IMR-90 (cell line): ENCODE results near the gene PNMA1. TPM values are rescaled to one million over a fixed set of nuclear protein-coding genes. Genes with fewer than 3 reads are reported as not detected.

Experiments
- ATAC-seq: fragments of 200-7000 bp; cut with Tn5 transposase; 2 replicates; pipeline ENCODE4 v1.9.1; 2020; ENCODE audit warnings: low read depth, mild to moderate bottlenecking, moderate library complexity
- BruUV-seq: library from RNA; stranded (reverse); fragments of 400-500 nt; replicated peaks from 2 replicates; lab custom pipeline; 2021; lab: Mats Ljungman, UMichigan
- CTCF ChIA-PET: fragments of 300-600 bp; formaldehyde crosslinking; extraction: SDS; loops from one replicate; lab custom pipeline; 2021; ENCODE audit warnings: antibody characterized with exemption; lab: Yijun Ruan, JAX
- POLR2A ChIA-PET: fragments of 300-600 bp; sonication (Branson Sonifier 250); formaldehyde crosslinking; loops from one replicate; lab custom pipeline; 2022; ENCODE audit warnings: antibody characterized with exemption; ENCODE audit not compliant: unreplicated experiment; lab: Charles Lee
- DNase-seq: peaks from one replicate; pipeline ENCODE4 v3.0.0; 2013
- H2AFZ ChIP-seq: replicated peaks from 2 replicates; pipeline ENCODE3; 2013; ENCODE audit warnings: low read length, mild to moderate bottlenecking; ENCODE audit not compliant: poor library complexity
- H2AK5ac ChIP-seq: 2 replicates; pipeline ENCODE4 v1.6.1; 2013; ENCODE audit warnings: low read depth, low read length, inconsistent platforms
- H2AK9ac ChIP-seq: replicated peaks from 2 replicates; pipeline ENCODE3; 2013; ENCODE audit warnings: mild to moderate bottlenecking, low read depth, low read length, moderate library complexity; ENCODE audit not compliant: poor library complexity
- H2BK120ac ChIP-seq: 2 replicates; pipeline ENCODE4 v1.6.1; 2013; ENCODE audit warnings: low read depth, low read length, inconsistent platforms
- H2BK15ac ChIP-seq: 3 replicates; pipeline ENCODE4 v1.6.1; 2013; ENCODE audit warnings: low read depth, low read length, inconsistent platforms
- H2BK20ac ChIP-seq: 2 replicates; pipeline ENCODE4 v1.6.1; 2013; ENCODE audit warnings: low read depth, mild to moderate bottlenecking, inconsistent platforms, low read length, moderate library complexity
- H2BK5ac ChIP-seq: 2 replicates; pipeline ENCODE4 v1.6.1; 2013; ENCODE audit warnings: mild to moderate bottlenecking, low read depth, low read length, inconsistent platforms; ENCODE audit not compliant: poor library complexity, severe bottlenecking
- H3K14ac ChIP-seq: replicated peaks from 2 replicates; pipeline ENCODE4 v1.6.1; 2013; ENCODE audit warnings: low read depth, low read length, inconsistent platforms
- H3K18ac ChIP-seq: 2 replicates; pipeline ENCODE4 v1.6.1; 2013; ENCODE audit warnings: low read depth, low read length, control low read depth
- H3K23ac ChIP-seq: 2 replicates; pipeline ENCODE4 v1.6.1; 2013; ENCODE audit warnings: low read depth, low read length, inconsistent platforms
- H3K27ac ChIP-seq: 2 replicates; pipeline ENCODE4 v1.5.1; 2013; ENCODE audit warnings: mild to moderate bottlenecking, control low read depth, low read length; ENCODE audit not compliant: insufficient read depth
- H3K27me3 ChIP-seq: 2 replicates; pipeline ENCODE4 v1.6.1; 2013; ENCODE audit warnings: low read length; ENCODE audit not compliant: control insufficient read depth, insufficient read depth
- H3K36me3 ChIP-seq: 2 replicates; pipeline ENCODE4 v1.6.1; 2013; ENCODE audit warnings: low read length, mixed read lengths; ENCODE audit not compliant: control insufficient read depth, insufficient read depth
- H3K4ac ChIP-seq: 2 replicates; pipeline ENCODE4 v1.6.1; 2013; ENCODE audit warnings: low read depth, low read length, inconsistent platforms
- H3K4me1 ChIP-seq: 2 replicates; pipeline ENCODE4 v1.6.1; 2013; ENCODE audit warnings: low read length, mixed read lengths; ENCODE audit not compliant: control insufficient read depth, insufficient read depth
- H3K4me2 ChIP-seq: 2 replicates; pipeline ENCODE4 v1.6.1; 2013; ENCODE audit warnings: low read depth, mild to moderate bottlenecking, control low read depth, low read length, moderate library complexity
- H3K4me3 ChIP-seq: 2 replicates; pipeline ENCODE4 v1.5.1; 2013; ENCODE audit warnings: low read depth, mild to moderate bottlenecking, control low read depth, low read length, moderate library complexity; ENCODE audit not compliant: insufficient read depth
- H3K56ac ChIP-seq: 2 replicates; pipeline ENCODE4 v1.6.1; 2013; ENCODE audit warnings: low read length, inconsistent platforms; ENCODE audit not compliant: insufficient read depth; ENCODE audit errors: extremely low read depth
- H3K79me1 ChIP-seq, 2 experiments: 2 replicates each; pipeline ENCODE4 v1.6.1; 2013; ENCODE audit warnings: low read length in 2 of 2, inconsistent platforms in 1 of 2, low read depth in 1 of 2
- H3K9ac ChIP-seq: 2 replicates; pipeline ENCODE4 v1.6.1; 2013; ENCODE audit warnings: low read depth, low read length, control low read depth
- H3K9me1 ChIP-seq: 2 replicates; pipeline ENCODE4 v1.6.1; 2013; ENCODE audit warnings: low read length, inconsistent platforms; ENCODE audit not compliant: insufficient read depth
- H3K9me3 ChIP-seq: 2 replicates; pipeline ENCODE4 v1.6.1; 2013; ENCODE audit warnings: low read length; ENCODE audit not compliant: control insufficient read depth, insufficient read depth
- H4K20me1 ChIP-seq: 2 replicates; pipeline ENCODE4 v1.6.1; 2013; ENCODE audit warnings: low read length, inconsistent platforms; ENCODE audit not compliant: insufficient read depth
- H4K5ac ChIP-seq: 2 replicates; pipeline ENCODE4 v1.6.1; 2013; ENCODE audit warnings: mild to moderate bottlenecking, low read depth, low read length, control low read depth
- H4K8ac ChIP-seq, 2 experiments: 2 replicates each; pipeline ENCODE4 v1.6.1; 2013; ENCODE audit warnings: low read depth in 2 of 2, low read length in 2 of 2, control low read depth in 1 of 2, inconsistent platforms in 1 of 2
- H4K91ac ChIP-seq: 2 replicates; pipeline ENCODE4 v1.6.1; 2013; ENCODE audit warnings: low read depth, low read length, inconsistent platforms; ENCODE audit not compliant: insufficient read depth
- BHLHE40 ChIP-seq: fragments of 150-350 bp; IDR thresholded peaks from 2 replicates; pipeline ENCODE4 v1.6.1; 2016; ENCODE audit warnings: mild to moderate bottlenecking, low read depth, low read length
- CEBPB ChIP-seq: IDR thresholded peaks from 2 replicates; pipeline ENCODE4 v1.6.1; 2012; ENCODE audit warnings: low read depth, low read length, improper control_type of control experiment
- CHD1 ChIP-seq: IDR thresholded peaks from 2 replicates; pipeline ENCODE4 v1.6.1; 2012; ENCODE audit warnings: low read depth, low read length, improper control_type of control experiment
- CTCF ChIP-seq: conservative IDR thresholded peaks from 2 replicates; pipeline ENCODE4 v1.5.1; 2012; ENCODE audit warnings: mild to moderate bottlenecking, low read depth, low read length, improper control_type of control experiment
- FOS ChIP-seq: fragments of 150-350 bp; IDR thresholded peaks from 2 replicates; pipeline ENCODE4 v1.6.1; 2016; ENCODE audit warnings: low read depth, low read length
- MAFK ChIP-seq: IDR thresholded peaks from 2 replicates; pipeline ENCODE4 v1.6.1; 2012; ENCODE audit warnings: low read depth, low read length, improper control_type of control experiment
- MAZ ChIP-seq: IDR thresholded peaks from 2 replicates; pipeline ENCODE4 v1.6.1; 2012; ENCODE audit warnings: low read depth, mild to moderate bottlenecking, low read length, improper control_type of control experiment, moderate library complexity, borderline replicate concordance
- MXI1 ChIP-seq: IDR thresholded peaks from 2 replicates; pipeline ENCODE4 v1.6.1; 2012; ENCODE audit warnings: low read depth, mild to moderate bottlenecking, low read length, moderate library complexity, borderline replicate concordance
- NFE2L2 ChIP-seq: fragments of 150-350 bp; IDR thresholded peaks from 2 replicates; pipeline ENCODE4 v1.6.1; 2016; ENCODE audit warnings: low read depth, mild to moderate bottlenecking, low read length
- POLR2A ChIP-seq: IDR thresholded peaks from 2 replicates; pipeline ENCODE4 v1.6.1; 2012; ENCODE audit warnings: mild to moderate bottlenecking, low read depth, low read length
- RAD21 ChIP-seq: IDR thresholded peaks from 2 replicates; pipeline ENCODE4 v1.6.1; 2012; ENCODE audit warnings: low read length, improper control_type of control experiment
- RCOR1 ChIP-seq: IDR thresholded peaks from 2 replicates; pipeline ENCODE4 v1.6.1; 2012; ENCODE audit warnings: mild to moderate bottlenecking, low read length, improper control_type of control experiment; ENCODE audit not compliant: insufficient replicate concordance
- RFX5 ChIP-seq: IDR thresholded peaks from 2 replicates; pipeline ENCODE4 v1.8.0; 2012; ENCODE audit warnings: low read depth, mild to moderate bottlenecking, low read length, moderate library complexity
- SMC3 ChIP-seq: fragments of 150-350 bp; IDR thresholded peaks from 2 replicates; pipeline ENCODE4 v1.6.1; 2016; ENCODE audit warnings: low read depth, mild to moderate bottlenecking, antibody characterized with exemption, low read length, moderate library complexity
- USF2 ChIP-seq: fragments of 150-350 bp; IDR thresholded peaks from 2 replicates; pipeline ENCODE4 v1.6.1; 2017; ENCODE audit warnings: mild to moderate bottlenecking, antibody characterized with exemption, low read length, low read depth
- WGBS, 2 experiments: methylation state at CpG; one replicate each; pipeline versions ENCODE4 v1.1.5 to v1.1.7; 2013; ENCODE audit warnings: missing lambda C conversion rate in 2 of 2; ENCODE audit not compliant: insufficient read length in 1 of 2; ENCODE audit errors: extremely low coverage in 2 of 2; 5-methylcytosine and 5-hydroxymethylcytosine counted together
- dilution Hi-C: fragments of 300-500 bp; cut with HindIII; formaldehyde crosslinking; loops from one replicate; pipeline ENCODE4 v1.14.3; 2018; ENCODE audit warnings: low sequenced_read_pairs; ENCODE audit not compliant: unreplicated experiment
- in situ Hi-C: fragments of 300-500 bp; cut with MboI; formaldehyde crosslinking; loops from 3 replicates; pipeline ENCODE4 v1.14.3; 2019; ENCODE audit warnings: low sequenced_read_pairs, inconsistent platforms, mixed read lengths
- intact Hi-C: fragments of 100-400 bp; cut with micrococcal nuclease; formaldehyde crosslinking; loops from 2 replicates; pipeline ENCODE4 v1.10.0; 2022
- polyA plus RNA-seq, 3 experiments: library from polyadenylated mRNA; depleted of rRNA; stranded (reverse); fragments of >200 nt; gene quantifications; 2 replicates each; pipeline ENCODE4 v1.2.3, GENCODE V29; 2012; ENCODE audit warnings: low replicate concordance in 1 of 3
- total RNA-seq: library from RNA; depleted of rRNA; stranded (reverse); fragments of >200 nt; gene quantifications from 2 replicates; pipeline ENCODE4 v1.2.3, GENCODE V29; 2012
- TF ChIP-seq, protein P1 (sequence below): fragments of 150-350 bp; IDR thresholded peaks from 2 replicates; pipeline ENCODE4 v1.6.1; 2016; ENCODE audit warnings: low read depth, mild to moderate bottlenecking, low read length, moderate library complexity, borderline replicate concordance

The PNMA1 gene
- total and polyA plus RNA-seq, 2 of the 4 experiments (the other 2 are of a cell fraction) = 6.5 to 28.2 TPM

DNA sequence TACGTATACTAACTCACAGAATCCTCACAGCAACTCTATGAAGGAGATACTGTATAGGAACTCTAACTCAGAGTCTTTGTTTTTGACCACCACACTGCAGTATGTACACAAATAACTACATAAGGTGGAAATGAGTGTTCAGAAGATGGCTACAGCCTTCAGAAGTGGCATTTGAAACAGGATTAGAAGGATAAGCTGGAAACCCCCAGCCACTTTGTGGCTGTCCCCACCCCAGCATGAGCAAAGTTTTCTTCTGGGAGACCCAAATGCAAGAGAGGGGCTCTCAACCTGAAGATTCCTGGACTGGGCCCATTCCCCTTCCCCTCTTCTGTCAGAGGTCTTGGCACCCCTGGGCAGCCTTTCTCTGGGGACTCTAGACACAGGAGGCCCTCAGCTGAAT lies 43.2 kb upstream of the PNMA1 start:
- H4K91ac ChIP-seq = no peak overlapping the region
- H2BK15ac ChIP-seq = no peak overlapping the region
- no peak overlapping the region for H3K4me3 ChIP-seq
- dilution Hi-C loops (no loop called here), in situ Hi-C loops (no loop called here), intact Hi-C loops (loop anchor here (5.0 kb wide), 1 partner anchor 35 kb away; no protein-coding TSS in a partner anchor)
- H3K27me3 ChIP-seq = no peaks in the 10 kb centered on the region
- H3K23ac ChIP-seq = peak overlapping the region; percentile 81
- H3K36me3 ChIP-seq = no peaks in the 10 kb centered on the region; the same call in 1 of the 2 replicates
- ChIA-PET CTCF (interaction anchor here (0.5 to 2.1 kb wide), 2 partner anchors 29 to 531 kb away, joined by 3 to 9 read pairs; no protein-coding TSS in a partner anchor), POLR2A (no interaction called here)
- no peak overlapping the region for H3K56ac ChIP-seq
- ATAC-seq (no peak), DNase-seq (no peak)
- H2BK20ac ChIP-seq = no peak overlapping the region
- no peak overlapping the region; the same call in 1 of the 2 replicates for H3K14ac ChIP-seq
- peaks cover 62% of the 10 kb centered on the region for H3K9me1 ChIP-seq
- peaks cover 65% of the 10 kb centered on the region for H3K4me1 ChIP-seq
- 0 out of 2 replicates have a peak overlapping the region, but pooled peaks have one; percentile 11 for H3K9ac ChIP-seq
- no peaks in the 10 kb centered on the region for H3K9me3 ChIP-seq
- H2BK120ac ChIP-seq = no peak overlapping the region
- no TSS peak for BruUV-seq
- peak overlapping the region; percentile 19 for H2BK5ac ChIP-seq
- H3K18ac ChIP-seq = no peak overlapping the region
- WGBS, 2 experiments = no CpG with 5 or more reads among the region's 1 CpG
- H4K20me1 ChIP-seq = peaks cover 69% of the 10 kb centered on the region
- H3K79me1 ChIP-seq = peaks cover 31 to 88% of the 10 kb centered on the region in 2 experiments
- H2AFZ ChIP-seq = no peak overlapping the region
- no peak overlapping the region; the same call in 1 of the 2 replicates for H3K27ac ChIP-seq
- no peak overlapping the region for H4K8ac ChIP-seq
- H3K4ac ChIP-seq = 0 out of 2 replicates have a peak overlapping the region, but pooled peaks have one; percentile 4
- H3K4me2 ChIP-seq = peak overlapping the region; percentile 22; the same call in 1 of the 2 replicates
- TF ChIP-seq CTCF (no peak), POLR2A (no peak), BHLHE40 (no peak), FOS (no peak), MAZ (no peak), RCOR1 (no peak), CHD1 (no peak), MXI1 (no peak), USF2 (no peak), SMC3 (no peak), NFE2L2 (no peak), CEBPB (no peak), MAFK (no peak), RFX5 (no peak), RAD21 (no peak)
- TF ChIP-seq, protein P1, sequence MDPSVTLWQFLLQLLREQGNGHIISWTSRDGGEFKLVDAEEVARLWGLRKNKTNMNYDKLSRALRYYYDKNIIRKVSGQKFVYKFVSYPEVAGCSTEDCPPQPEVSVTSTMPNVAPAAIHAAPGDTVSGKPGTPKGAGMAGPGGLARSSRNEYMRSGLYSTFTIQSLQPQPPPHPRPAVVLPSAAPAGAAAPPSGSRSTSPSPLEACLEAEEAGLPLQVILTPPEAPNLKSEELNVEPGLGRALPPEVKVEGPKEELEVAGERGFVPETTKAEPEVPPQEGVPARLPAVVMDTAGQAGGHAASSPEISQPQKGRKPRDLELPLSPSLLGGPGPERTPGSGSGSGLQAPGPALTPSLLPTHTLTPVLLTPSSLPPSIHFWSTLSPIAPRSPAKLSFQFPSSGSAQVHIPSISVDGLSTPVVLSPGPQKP = no peak
- peak overlapping the region; percentile 86 for H2AK9ac ChIP-seq
- H2AK5ac ChIP-seq = peak overlapping the region; percentile 44; the same call in 1 of the 2 replicates
- H4K5ac ChIP-seq = no peak overlapping the region
